ENCODE data around the gene CD244. TPM values are rescaled to one million over a fixed set of nuclear protein-coding genes. Genes with fewer than 3 reads are reported as not detected.

Gene CD244
- polyA plus RNA-seq, 1 donor from 2014 or later, result 1.6 TPM

Other genes starting within 250 kb of the CD244 start
- 17.2 TPM for gene SLAMF1, start 215.8 kb downstream of the CD244 start, polyA plus RNA-seq
- gene CD48, start 151.1 kb downstream of the CD244 start, polyA plus RNA-seq, result 129 TPM
- gene SLAMF7, start 123.6 kb downstream of the CD244 start, polyA plus RNA-seq, result 26.8 TPM
- gene LY9, start 66.7 kb downstream of the CD244 start, polyA plus RNA-seq, result 158 TPM
- not detected for gene ITLN1, start 22.3 kb upstream of the CD244 start, polyA plus RNA-seq
- gene ITLN2, start 91.9 kb upstream of the CD244 start, polyA plus RNA-seq, result not detected
- gene F11R, start 158.3 kb upstream of the CD244 start, polyA plus RNA-seq, result 4.8 TPM
- 349 TPM for gene TSTD1, start 176.1 kb upstream of the CD244 start, polyA plus RNA-seq
- 13.5 TPM for gene USF1, start 183.1 kb upstream of the CD244 start, polyA plus RNA-seq
- gene ARHGAP30, start 207.0 kb upstream of the CD244 start, polyA plus RNA-seq, result 138 TPM
- not detected for gene NECTIN4, start 226.7 kb upstream of the CD244 start, polyA plus RNA-seq
- 5.0 TPM for gene KLHDC9, start 235.5 kb upstream of the CD244 start, polyA plus RNA-seq